Right lobe of liver (tissue), 6 donors: ENCODE results near the gene MYO5B. TPM values are rescaled to one million over a fixed set of nuclear protein-coding genes. Genes with fewer than 3 reads are reported as not detected.
A peak's percentile ranks its signal among the peaks of the same experiment; 100 is the strongest.
"Not testable (repeated sequence)": the region's sequence is repeated elsewhere in the genome, so short reads cannot be mapped to it uniquely, and the experiment has no call there.

Experiments used
- ATAC-seq, 4 donors: fragments of 200-7000 bp; cut with Tn5 transposase; one replicate each; pipeline ENCODE4 v1.9.1; 2020; ENCODE audit warnings: mild to moderate bottlenecking in 4 of 4, moderate library complexity in 4 of 4
- DNase-seq, 3 donors: peaks; one replicate each; pipeline ENCODE4 v3.0.0-alpha.2; 2020
- H3K27ac ChIP-seq, 3 donors: fragments of 200-600 bp; one replicate each; pipeline ENCODE4 v1.8.0; 2022
- H3K27me3 ChIP-seq, 2 donors: fragments of 200-600 bp; one replicate each; pipeline ENCODE4 v1.8.0; 2022
- H3K36me3 ChIP-seq, 4 donors: fragments of 200-600 bp; sonication (generic) in 1 of 4; one replicate each; pipeline versions ENCODE4 v1.5.1 to v1.8.0; 2017 to 2022; ENCODE audit warnings: control low read depth in 1 of 4
- H3K4me1 ChIP-seq, 4 donors: fragments of 200-600 bp; sonication (generic) in 1 of 4; one replicate each; pipeline versions ENCODE4 v1.5.1 to v1.8.0; 2017 to 2022; ENCODE audit warnings: control low read depth in 1 of 4
- H3K4me3 ChIP-seq, 3 donors: fragments of 200-600 bp; one replicate each; pipeline ENCODE4 v1.8.0; 2022
- H3K9me3 ChIP-seq, 4 donors: fragments of 200-600 bp; sonication (generic) in 1 of 4; one replicate each; pipeline versions ENCODE4 v1.5.1 to v1.8.0; 2017 to 2022; ENCODE audit warnings: control low read depth in 1 of 4
- POLR2A ChIP-seq: fragments of 450-650 bp; IDR thresholded peaks from one replicate; pipeline ENCODE4 v1.6.1; 2017; ENCODE audit warnings: antibody characterized with exemption, mild to moderate bottlenecking
- WGBS: methylation state at CpG from one replicate; pipeline ENCODE4 v1.1.6; 2018; ENCODE audit warnings: low coverage, low lambda C conversion rate; ENCODE audit not compliant: insufficient coverage; ENCODE audit errors: missing lambda C conversion rate; 5-methylcytosine and 5-hydroxymethylcytosine counted together
- intact Hi-C, 2 donors: fragments of 100-400 bp; cut with DNase I; formaldehyde crosslinking; loops; one replicate each; pipeline versions ENCODE4 v1.11.2 to v1.14.1; 2022
- long read RNA-seq: library from polyadenylated mRNA; unstranded; transcript quantifications from one replicate; pipeline ENCODE4 v2.0.0, GENCODE V29; 2019
- total RNA-seq, 6 experiments: library from RNA; depleted of rRNA in 2 of 6; stranded (reverse); fragments of >200 nt in 2 of 6; fragmentation: NEBNext Ultra II Directional in 3 of 6; extraction: Animal tissue kit (Norgen Biotek cat#: 25700) in 3 of 6; gene quantifications; one replicate each; pipeline versions ENCODE4 v1.1.0 to v1.2.4, GENCODE V29; 2016 to 2023
- TF ChIP-seq, protein P1 (sequence below), 4 donors: fragments of 200-600 bp in 3 of 4; fragments of 450-650 bp in 1 of 4; IDR thresholded peaks; one replicate each; pipeline versions ENCODE4 v1.5.1 to v1.8.0; 2016 to 2022; ENCODE audit warnings: antibody characterized with exemption in 4 of 4, mild to moderate bottlenecking in 2 of 4
- donor health status: DM: no; HTN: yes; CAD: no.
- donor health status: DM: no; HTN: no; CAD: no.
- donor health status: DM: no; HTN: no; CAD: no.
- donor health status: DM: no; HTN: yes; CAD: no.
- donor health status: DM: no; HTN: yes; CAD: no.

Gene MYO5B
- total RNA-seq, result 10 to 100 TPM; 13.4 to 25.1 (median 16.6) TPM
- long read RNA-seq, partial matches to known transcripts, result 2 of 2 reads
- long read RNA-seq, other reads (novel, unspliced or antisense), result 0 of 2 reads

GRCh38 chr18:50194631-50195532 is at the start of gene MYO5B:
MYO5B (minus strand) TSS chr18:50195147; CDS start chr18:50194793, 354 bp downstream.
- Histone ChIP-seq H3K36me3 (no peaks in the 10 kb centered on the region), H3K27ac (peak within 1 kb of the TSS in 2 of 3 donors; percentile 61 to 66), H3K9me3 (no peaks in the 10 kb centered on the region), H3K27me3 (no peaks in the 10 kb centered on the region), H3K4me1 (peaks cover 0 to 11% (median 0%) of the 10 kb centered on the region in 4 donors), H3K4me3 (peak within 1 kb of the TSS; percentile 62 to 92 (median 87))
- intact Hi-C loops, result no loop called here
- peak; percentile 90 to 93 (median 92) for DNase-seq
- 3% methylated on average over 20 of the region's 115 CpGs for WGBS
- TF ChIP-seq, protein P1, sequence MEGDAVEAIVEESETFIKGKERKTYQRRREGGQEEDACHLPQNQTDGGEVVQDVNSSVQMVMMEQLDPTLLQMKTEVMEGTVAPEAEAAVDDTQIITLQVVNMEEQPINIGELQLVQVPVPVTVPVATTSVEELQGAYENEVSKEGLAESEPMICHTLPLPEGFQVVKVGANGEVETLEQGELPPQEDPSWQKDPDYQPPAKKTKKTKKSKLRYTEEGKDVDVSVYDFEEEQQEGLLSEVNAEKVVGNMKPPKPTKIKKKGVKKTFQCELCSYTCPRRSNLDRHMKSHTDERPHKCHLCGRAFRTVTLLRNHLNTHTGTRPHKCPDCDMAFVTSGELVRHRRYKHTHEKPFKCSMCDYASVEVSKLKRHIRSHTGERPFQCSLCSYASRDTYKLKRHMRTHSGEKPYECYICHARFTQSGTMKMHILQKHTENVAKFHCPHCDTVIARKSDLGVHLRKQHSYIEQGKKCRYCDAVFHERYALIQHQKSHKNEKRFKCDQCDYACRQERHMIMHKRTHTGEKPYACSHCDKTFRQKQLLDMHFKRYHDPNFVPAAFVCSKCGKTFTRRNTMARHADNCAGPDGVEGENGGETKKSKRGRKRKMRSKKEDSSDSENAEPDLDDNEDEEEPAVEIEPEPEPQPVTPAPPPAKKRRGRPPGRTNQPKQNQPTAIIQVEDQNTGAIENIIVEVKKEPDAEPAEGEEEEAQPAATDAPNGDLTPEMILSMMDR (IDR thresholded peaks at IDR 0.05), result peak; percentile 31 to 93 (median 66)
- TF ChIP-seq POLR2A, result peak; percentile 93
- peak; percentile 96 to 99 (median 98) for ATAC-seq

- intact Hi-C loops, result not testable (repeated sequence)
- 63% methylated on average over 7 of the region's 8 CpGs for WGBS
Measured at GRCh38 chr18:50241768-50242167, 46.8 kb upstream of the MYO5B start.

GRCh38 chr18:50240080-50240563 is 45.2 kb upstream of the MYO5B start:
- Histone ChIP-seq H3K27ac (no peak overlapping the region), H3K36me3 (no peaks in the 10 kb centered on the region), H3K4me3 (no peak overlapping the region), H3K27me3 (no peaks in the 10 kb centered on the region), H3K4me1 (no peaks in the 10 kb centered on the region), H3K9me3 (no peaks in the 10 kb centered on the region)
- DNase-seq (no peak), ATAC-seq (no peak)
- intact Hi-C loops, result no loop called here
- no peak for TF ChIP-seq POLR2A
- TF ChIP-seq, protein P1 (IDR thresholded peaks at IDR 0.05), result no peak
- 60% methylated on average over 3 of the region's 3 CpGs for WGBS

More at GRCh38 chr18:50241768-50242167, 46.8 kb upstream of the MYO5B start:
- H3K9me3 ChIP-seq, DNase-seq, H3K4me3 ChIP-seq, H3K27me3 ChIP-seq, H3K36me3 ChIP-seq, ATAC-seq, H3K27ac ChIP-seq, H3K4me1 ChIP-seq: not testable (repeated sequence)

- no peaks in the 10 kb centered on the region for H3K9me3 ChIP-seq
- H3K36me3 ChIP-seq, result no peaks in the 10 kb centered on the region
- no peaks in the 10 kb centered on the region for H3K4me1 ChIP-seq
- ATAC-seq, result no peak
- H3K4me3 ChIP-seq, result no peak overlapping the region
- no peak for DNase-seq
- TF ChIP-seq POLR2A, result no peak
- TF ChIP-seq, protein P1 (IDR thresholded peaks at IDR 0.05), result no peak
- H3K27me3 ChIP-seq, result no peaks in the 10 kb centered on the region
- intact Hi-C loops, result no loop called here
- no peak overlapping the region for H3K27ac ChIP-seq
- 75% methylated on average over 2 of the region's 2 CpGs for WGBS
Measured at GRCh38 chr18:50232419-50232818, 37.5 kb upstream of the MYO5B start.

DNA sequence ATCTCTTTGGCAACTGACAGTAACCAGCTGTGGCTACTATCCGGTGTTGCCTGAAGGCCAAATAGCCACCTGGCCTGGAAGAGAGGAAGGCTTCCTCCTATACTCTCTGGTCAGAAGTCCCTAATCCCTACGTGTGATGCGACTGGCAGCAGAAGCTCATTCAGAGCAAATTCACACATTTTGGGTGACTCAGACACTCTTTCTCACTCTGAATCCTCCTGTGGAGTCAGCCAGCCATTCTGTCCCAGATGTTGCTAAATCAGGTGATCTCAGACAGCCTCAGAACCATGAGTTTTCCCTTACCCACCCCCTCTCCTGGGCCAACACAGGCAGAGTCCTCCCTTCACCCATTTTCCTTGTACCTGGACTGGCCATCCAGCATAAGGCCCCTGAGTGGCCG is 36.7 kb upstream of the MYO5B start:
- H3K4me3 ChIP-seq, result no peak overlapping the region
- DNase-seq, result no peak
- intact Hi-C loops, result no loop called here
- no peak overlapping the region for H3K27ac ChIP-seq
- H3K27me3 ChIP-seq, result no peaks in the 10 kb centered on the region
- no peaks in the 10 kb centered on the region for H3K36me3 ChIP-seq
- TF ChIP-seq, protein P1 (IDR thresholded peaks at IDR 0.05), result no peak
- TF ChIP-seq POLR2A, result no peak
- 50% methylated on average over 3 of the region's 4 CpGs for WGBS
- ATAC-seq, result no peak
- H3K9me3 ChIP-seq, result no peaks in the 10 kb centered on the region
- no peaks in the 10 kb centered on the region for H3K4me1 ChIP-seq

DNA sequence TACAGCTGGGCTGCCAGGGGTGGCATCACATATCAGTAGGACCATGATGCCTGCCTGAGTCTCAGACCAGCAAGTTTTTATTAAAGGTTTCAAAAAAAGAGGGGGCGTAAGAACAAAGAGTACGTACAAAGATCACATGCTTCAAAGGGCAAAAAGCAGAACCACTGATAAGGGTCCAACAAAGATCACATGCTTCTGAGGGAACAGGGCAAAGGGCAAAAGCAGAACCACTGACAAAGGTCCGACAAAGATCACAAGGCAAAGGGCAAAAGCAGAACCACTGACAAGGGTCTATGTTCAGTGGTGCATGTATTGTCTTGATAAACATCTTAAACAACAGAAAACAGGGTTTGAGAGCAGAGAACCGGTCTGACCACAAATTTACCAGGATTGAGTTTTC is 25.3 kb upstream of the MYO5B start:
- intact Hi-C loops, H3K36me3 ChIP-seq, H3K4me1 ChIP-seq, H3K9me3 ChIP-seq, H3K4me3 ChIP-seq, H3K27me3 ChIP-seq, ATAC-seq, DNase-seq, H3K27ac ChIP-seq: not testable (repeated sequence)
- WGBS, result 28% methylated on average over 4 of the region's 4 CpGs
